ENCODE measurements around the gene PSMA7.

- TF ChIP-seq CTCF (IDR thresholded peaks at IDR 0.05) (no peak), EZH2 (IDR thresholded peaks at IDR 0.05; ENCODE audit: borderline replicate concordance, insufficient read depth, low read depth, low read length, poor library complexity, severe bottlenecking) (no peak)
These were observed 38.9 kb downstream of the PSMA7 start for GRCh38 chr20:62104234-62104789.
